Liver (tissue), 3 donors: ENCODE measurements around the gene SFN.

Experiments used
- EGR1 ChIP-seq, 2 donors: IDR thresholded peaks; 2 replicates each; pipeline ENCODE4 v1.6.1; 2016 to 2018; ENCODE audit warnings: antibody characterized with exemption in 2 of 2, low read depth in 2 of 2
- GABPA ChIP-seq, 2 donors: IDR thresholded peaks in 1 of 2; conservative IDR thresholded peaks in 1 of 2; 2 replicates each; pipeline ENCODE4 v1.6.1; 2016; ENCODE audit warnings: antibody characterized with exemption in 2 of 2, mild to moderate bottlenecking in 1 of 2, moderate library complexity in 1 of 2
- HNF4G ChIP-seq: IDR thresholded peaks from 2 replicates; pipeline ENCODE4 v1.6.1; 2016; ENCODE audit warnings: antibody characterized with exemption
- JUND ChIP-seq, 2 donors: IDR thresholded peaks; 2 replicates each; pipeline ENCODE4 v1.6.1; 2016; ENCODE audit warnings: antibody characterized with exemption in 2 of 2
- RAD21 ChIP-seq, 2 donors: IDR thresholded peaks; 2 replicates each; pipeline ENCODE4 v1.6.1; 2016; ENCODE audit warnings: antibody characterized with exemption in 2 of 2, mild to moderate bottlenecking in 2 of 2
- RXRA ChIP-seq, 2 donors: IDR thresholded peaks; 2 replicates each; pipeline ENCODE4 v1.6.1; 2017 to 2018; ENCODE audit warnings: antibody characterized with exemption in 2 of 2, mild to moderate bottlenecking in 1 of 2
- SP1 ChIP-seq: IDR thresholded peaks from 2 replicates; pipeline ENCODE4 v1.6.1; 2018; ENCODE audit warnings: antibody characterized with exemption, mild to moderate bottlenecking
- TAF1 ChIP-seq: conservative IDR thresholded peaks from 2 replicates; pipeline ENCODE4 v1.6.1; 2016; ENCODE audit warnings: antibody characterized with exemption, mild to moderate bottlenecking
- YY1 ChIP-seq: IDR thresholded peaks from 2 replicates; pipeline ENCODE4 v1.6.1; 2016; ENCODE audit warnings: antibody characterized with exemption, mild to moderate bottlenecking
- TF ChIP-seq, protein P1 (sequence below): fragments of 150-350 bp; IDR thresholded peaks from 2 replicates; pipeline ENCODE4 v1.5.1; 2017; ENCODE audit warnings: improper control_type of control experiment, low read depth, low read length; ENCODE audit not compliant: missing input control
- TF ChIP-seq, protein P2 (sequence below): IDR thresholded peaks from 2 replicates; pipeline ENCODE4 v1.6.1; 2016; ENCODE audit warnings: antibody characterized with exemption, mild to moderate bottlenecking
- TF ChIP-seq, protein P3 (sequence below): IDR thresholded peaks from 2 replicates; pipeline ENCODE4 v1.6.1; 2016; ENCODE audit warnings: antibody characterized with exemption
- TF ChIP-seq, protein P4 (sequence below): IDR thresholded peaks from 2 replicates; pipeline ENCODE4 v1.6.1; 2016; ENCODE audit warnings: antibody characterized with exemption
- donor health status: healthy.
- donor health status: healthy.

DNA sequence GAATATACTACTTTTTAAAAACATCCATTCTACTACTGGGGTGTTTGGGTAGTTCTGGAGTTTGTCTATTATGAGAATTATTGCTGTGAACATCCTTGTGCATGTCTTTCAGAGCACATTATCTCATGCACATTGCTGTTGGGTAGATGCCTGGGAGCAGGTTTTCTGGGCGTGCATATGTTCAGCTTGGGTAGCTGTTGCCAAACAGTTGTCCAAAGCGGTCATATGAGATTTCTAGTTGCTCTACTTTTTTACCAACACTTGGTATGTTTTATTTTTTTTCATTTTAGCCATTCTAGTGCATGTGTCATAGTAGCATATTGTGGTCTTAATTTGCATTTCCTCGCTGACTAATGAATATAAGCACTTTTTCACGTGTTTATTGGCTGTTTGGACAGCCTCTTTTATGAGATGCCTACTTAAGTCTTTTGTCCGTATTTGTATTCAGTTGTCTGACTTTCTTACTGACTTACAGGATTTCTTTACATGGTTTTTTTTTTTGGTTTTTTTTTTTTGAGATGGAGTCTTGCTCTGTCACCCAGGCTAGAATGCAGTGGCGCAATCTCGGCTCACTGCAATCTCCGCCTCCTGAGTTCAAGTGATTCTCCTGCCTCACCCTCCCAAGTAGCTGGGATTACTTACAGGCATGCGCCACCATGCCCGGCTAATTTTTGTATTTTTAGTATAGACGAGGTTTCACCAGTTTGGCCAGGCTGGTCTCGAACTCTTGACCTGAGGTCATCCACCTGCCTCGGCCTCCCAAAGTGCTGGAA lies 18.3 kb upstream of the SFN start:
- TF ChIP-seq, protein P1, sequence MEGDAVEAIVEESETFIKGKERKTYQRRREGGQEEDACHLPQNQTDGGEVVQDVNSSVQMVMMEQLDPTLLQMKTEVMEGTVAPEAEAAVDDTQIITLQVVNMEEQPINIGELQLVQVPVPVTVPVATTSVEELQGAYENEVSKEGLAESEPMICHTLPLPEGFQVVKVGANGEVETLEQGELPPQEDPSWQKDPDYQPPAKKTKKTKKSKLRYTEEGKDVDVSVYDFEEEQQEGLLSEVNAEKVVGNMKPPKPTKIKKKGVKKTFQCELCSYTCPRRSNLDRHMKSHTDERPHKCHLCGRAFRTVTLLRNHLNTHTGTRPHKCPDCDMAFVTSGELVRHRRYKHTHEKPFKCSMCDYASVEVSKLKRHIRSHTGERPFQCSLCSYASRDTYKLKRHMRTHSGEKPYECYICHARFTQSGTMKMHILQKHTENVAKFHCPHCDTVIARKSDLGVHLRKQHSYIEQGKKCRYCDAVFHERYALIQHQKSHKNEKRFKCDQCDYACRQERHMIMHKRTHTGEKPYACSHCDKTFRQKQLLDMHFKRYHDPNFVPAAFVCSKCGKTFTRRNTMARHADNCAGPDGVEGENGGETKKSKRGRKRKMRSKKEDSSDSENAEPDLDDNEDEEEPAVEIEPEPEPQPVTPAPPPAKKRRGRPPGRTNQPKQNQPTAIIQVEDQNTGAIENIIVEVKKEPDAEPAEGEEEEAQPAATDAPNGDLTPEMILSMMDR = no peak
- TF ChIP-seq, protein P2, sequence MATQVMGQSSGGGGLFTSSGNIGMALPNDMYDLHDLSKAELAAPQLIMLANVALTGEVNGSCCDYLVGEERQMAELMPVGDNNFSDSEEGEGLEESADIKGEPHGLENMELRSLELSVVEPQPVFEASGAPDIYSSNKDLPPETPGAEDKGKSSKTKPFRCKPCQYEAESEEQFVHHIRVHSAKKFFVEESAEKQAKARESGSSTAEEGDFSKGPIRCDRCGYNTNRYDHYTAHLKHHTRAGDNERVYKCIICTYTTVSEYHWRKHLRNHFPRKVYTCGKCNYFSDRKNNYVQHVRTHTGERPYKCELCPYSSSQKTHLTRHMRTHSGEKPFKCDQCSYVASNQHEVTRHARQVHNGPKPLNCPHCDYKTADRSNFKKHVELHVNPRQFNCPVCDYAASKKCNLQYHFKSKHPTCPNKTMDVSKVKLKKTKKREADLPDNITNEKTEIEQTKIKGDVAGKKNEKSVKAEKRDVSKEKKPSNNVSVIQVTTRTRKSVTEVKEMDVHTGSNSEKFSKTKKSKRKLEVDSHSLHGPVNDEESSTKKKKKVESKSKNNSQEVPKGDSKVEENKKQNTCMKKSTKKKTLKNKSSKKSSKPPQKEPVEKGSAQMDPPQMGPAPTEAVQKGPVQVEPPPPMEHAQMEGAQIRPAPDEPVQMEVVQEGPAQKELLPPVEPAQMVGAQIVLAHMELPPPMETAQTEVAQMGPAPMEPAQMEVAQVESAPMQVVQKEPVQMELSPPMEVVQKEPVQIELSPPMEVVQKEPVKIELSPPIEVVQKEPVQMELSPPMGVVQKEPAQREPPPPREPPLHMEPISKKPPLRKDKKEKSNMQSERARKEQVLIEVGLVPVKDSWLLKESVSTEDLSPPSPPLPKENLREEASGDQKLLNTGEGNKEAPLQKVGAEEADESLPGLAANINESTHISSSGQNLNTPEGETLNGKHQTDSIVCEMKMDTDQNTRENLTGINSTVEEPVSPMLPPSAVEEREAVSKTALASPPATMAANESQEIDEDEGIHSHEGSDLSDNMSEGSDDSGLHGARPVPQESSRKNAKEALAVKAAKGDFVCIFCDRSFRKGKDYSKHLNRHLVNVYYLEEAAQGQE = no peak
- no peak for TF ChIP-seq SP1
- TF ChIP-seq, protein P3, sequence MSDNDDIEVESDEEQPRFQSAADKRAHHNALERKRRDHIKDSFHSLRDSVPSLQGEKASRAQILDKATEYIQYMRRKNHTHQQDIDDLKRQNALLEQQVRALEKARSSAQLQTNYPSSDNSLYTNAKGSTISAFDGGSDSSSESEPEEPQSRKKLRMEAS = no peak
- no peak for TF ChIP-seq JUND (IDR thresholded peaks at IDR 0.05)
- TF ChIP-seq EGR1 (IDR thresholded peaks at IDR 0.05; ENCODE audit: low read depth in 2 of 2) = no peak
- TF ChIP-seq, protein P4, sequence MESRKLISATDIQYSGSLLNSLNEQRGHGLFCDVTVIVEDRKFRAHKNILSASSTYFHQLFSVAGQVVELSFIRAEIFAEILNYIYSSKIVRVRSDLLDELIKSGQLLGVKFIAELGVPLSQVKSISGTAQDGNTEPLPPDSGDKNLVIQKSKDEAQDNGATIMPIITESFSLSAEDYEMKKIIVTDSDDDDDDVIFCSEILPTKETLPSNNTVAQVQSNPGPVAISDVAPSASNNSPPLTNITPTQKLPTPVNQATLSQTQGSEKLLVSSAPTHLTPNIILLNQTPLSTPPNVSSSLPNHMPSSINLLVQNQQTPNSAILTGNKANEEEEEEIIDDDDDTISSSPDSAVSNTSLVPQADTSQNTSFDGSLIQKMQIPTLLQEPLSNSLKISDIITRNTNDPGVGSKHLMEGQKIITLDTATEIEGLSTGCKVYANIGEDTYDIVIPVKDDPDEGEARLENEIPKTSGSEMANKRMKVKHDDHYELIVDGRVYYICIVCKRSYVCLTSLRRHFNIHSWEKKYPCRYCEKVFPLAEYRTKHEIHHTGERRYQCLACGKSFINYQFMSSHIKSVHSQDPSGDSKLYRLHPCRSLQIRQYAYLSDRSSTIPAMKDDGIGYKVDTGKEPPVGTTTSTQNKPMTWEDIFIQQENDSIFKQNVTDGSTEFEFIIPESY = no peak
- no peak for TF ChIP-seq TAF1
- no peak for TF ChIP-seq YY1
- no peak for TF ChIP-seq HNF4G
- TF ChIP-seq GABPA (IDR thresholded peaks at IDR 0.05 in 1 of 2, conservative IDR thresholded peaks at IDR 0.05 in 1 of 2) = no peak
- TF ChIP-seq RAD21 (IDR thresholded peaks at IDR 0.05) = no peak
- TF ChIP-seq RXRA (IDR thresholded peaks at IDR 0.05) = no peak
